HEK293 (cell line): ENCODE measurements around the gene CXADR.

Source experiments
- PRDM1 ChIP-seq: fragments of 450-650 bp; formaldehyde crosslinking; IDR thresholded peaks from 2 replicates; pipeline ENCODE4; 2016; ENCODE audit warnings: missing biosample characterization, missing genetic modification characterization
- ZNF140 ChIP-seq: fragments of 450-650 bp; formaldehyde crosslinking; IDR thresholded peaks from 2 replicates; pipeline ENCODE4 v1.5.1; 2016; ENCODE audit warnings: missing biosample characterization, missing genetic modification characterization
- ZNF155 ChIP-seq: fragments of 450-650 bp; formaldehyde crosslinking; IDR thresholded peaks from 2 replicates; pipeline ENCODE4 v1.5.1; 2016; ENCODE audit warnings: missing biosample characterization, missing genetic modification characterization
- ZNF341 ChIP-seq: fragments of 450-650 bp; formaldehyde crosslinking; IDR thresholded peaks from 2 replicates; pipeline ENCODE4; 2016; ENCODE audit warnings: low read depth, missing biosample characterization, missing genetic modification characterization
- ZNF416 ChIP-seq: fragments of 450-650 bp; formaldehyde crosslinking; IDR thresholded peaks from 2 replicates; pipeline ENCODE4 v1.5.1; 2016; ENCODE audit warnings: missing biosample characterization, missing genetic modification characterization
- ZNF423 ChIP-seq: fragments of 450-650 bp; formaldehyde crosslinking; IDR thresholded peaks from 2 replicates; pipeline ENCODE4 v1.5.1; 2016; ENCODE audit warnings: missing biosample characterization, missing genetic modification characterization
- ZNF426 ChIP-seq: fragments of 450-650 bp; formaldehyde crosslinking; IDR thresholded peaks from 2 replicates; pipeline ENCODE4 v1.5.1; 2017; ENCODE audit warnings: missing biosample characterization, missing genetic modification characterization, mild to moderate bottlenecking, inconsistent platforms, moderate library complexity
- ZNF501 ChIP-seq: fragments of 450-650 bp; formaldehyde crosslinking; IDR thresholded peaks from 2 replicates; pipeline ENCODE4 v1.5.1; 2016; ENCODE audit warnings: missing biosample characterization, missing genetic modification characterization
- ZNF76 ChIP-seq: fragments of 450-650 bp; formaldehyde crosslinking; IDR thresholded peaks from 2 replicates; pipeline ENCODE4; 2016; ENCODE audit warnings: low read depth, missing biosample characterization, missing genetic modification characterization, borderline replicate concordance
- ZNF777 ChIP-seq: fragments of 450-650 bp; formaldehyde crosslinking; IDR thresholded peaks from 2 replicates; pipeline ENCODE4 v1.5.1; 2017; ENCODE audit warnings: missing biosample characterization, missing genetic modification characterization, borderline replicate concordance
- TF ChIP-seq, protein P1 (sequence below): fragments of 450-650 bp; formaldehyde crosslinking; IDR thresholded peaks from 2 replicates; pipeline ENCODE4 v1.5.1; 2016; ENCODE audit warnings: missing biosample characterization, missing genetic modification characterization
- TF ChIP-seq, protein P2 (sequence below): fragments of 450-650 bp; formaldehyde crosslinking; conservative IDR thresholded peaks from 2 replicates; pipeline ENCODE4 v1.5.1; 2016; ENCODE audit warnings: low read depth, missing biosample characterization, missing genetic modification characterization
- TF ChIP-seq, protein P3 (sequence below): fragments of 450-650 bp; formaldehyde crosslinking; IDR thresholded peaks from 2 replicates; pipeline ENCODE4 v1.5.1; 2016; ENCODE audit warnings: missing biosample characterization, missing genetic modification characterization, low read depth
- TF ChIP-seq, protein P4 (sequence below): fragments of 450-650 bp; formaldehyde crosslinking; IDR thresholded peaks from 2 replicates; pipeline ENCODE4 v1.5.1; 2016; ENCODE audit warnings: missing biosample characterization, missing genetic modification characterization

DNA sequence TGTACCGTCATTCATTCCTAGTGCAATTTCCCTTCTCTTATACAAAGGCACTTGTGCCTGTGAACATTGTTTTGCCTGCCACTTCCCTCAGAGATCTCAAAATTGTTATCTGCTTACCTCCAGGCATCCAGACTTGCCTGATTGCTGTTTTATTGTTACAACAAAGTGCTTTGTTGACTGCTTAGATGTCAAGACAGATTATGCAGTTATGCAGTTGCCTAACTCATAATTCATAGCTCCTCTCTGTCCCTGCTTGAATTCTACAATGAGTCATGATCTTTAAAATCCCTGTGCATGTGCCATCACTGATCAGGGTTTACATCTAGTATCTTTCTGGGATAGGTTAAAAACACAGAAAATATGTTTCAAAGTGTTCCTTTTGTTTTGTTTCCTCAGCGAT is 24.5 kb downstream of the CXADR start:
- TF ChIP-seq, protein P1, sequence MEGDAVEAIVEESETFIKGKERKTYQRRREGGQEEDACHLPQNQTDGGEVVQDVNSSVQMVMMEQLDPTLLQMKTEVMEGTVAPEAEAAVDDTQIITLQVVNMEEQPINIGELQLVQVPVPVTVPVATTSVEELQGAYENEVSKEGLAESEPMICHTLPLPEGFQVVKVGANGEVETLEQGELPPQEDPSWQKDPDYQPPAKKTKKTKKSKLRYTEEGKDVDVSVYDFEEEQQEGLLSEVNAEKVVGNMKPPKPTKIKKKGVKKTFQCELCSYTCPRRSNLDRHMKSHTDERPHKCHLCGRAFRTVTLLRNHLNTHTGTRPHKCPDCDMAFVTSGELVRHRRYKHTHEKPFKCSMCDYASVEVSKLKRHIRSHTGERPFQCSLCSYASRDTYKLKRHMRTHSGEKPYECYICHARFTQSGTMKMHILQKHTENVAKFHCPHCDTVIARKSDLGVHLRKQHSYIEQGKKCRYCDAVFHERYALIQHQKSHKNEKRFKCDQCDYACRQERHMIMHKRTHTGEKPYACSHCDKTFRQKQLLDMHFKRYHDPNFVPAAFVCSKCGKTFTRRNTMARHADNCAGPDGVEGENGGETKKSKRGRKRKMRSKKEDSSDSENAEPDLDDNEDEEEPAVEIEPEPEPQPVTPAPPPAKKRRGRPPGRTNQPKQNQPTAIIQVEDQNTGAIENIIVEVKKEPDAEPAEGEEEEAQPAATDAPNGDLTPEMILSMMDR (tag by site-specific recombination): no peak
- TF ChIP-seq, protein P2, sequence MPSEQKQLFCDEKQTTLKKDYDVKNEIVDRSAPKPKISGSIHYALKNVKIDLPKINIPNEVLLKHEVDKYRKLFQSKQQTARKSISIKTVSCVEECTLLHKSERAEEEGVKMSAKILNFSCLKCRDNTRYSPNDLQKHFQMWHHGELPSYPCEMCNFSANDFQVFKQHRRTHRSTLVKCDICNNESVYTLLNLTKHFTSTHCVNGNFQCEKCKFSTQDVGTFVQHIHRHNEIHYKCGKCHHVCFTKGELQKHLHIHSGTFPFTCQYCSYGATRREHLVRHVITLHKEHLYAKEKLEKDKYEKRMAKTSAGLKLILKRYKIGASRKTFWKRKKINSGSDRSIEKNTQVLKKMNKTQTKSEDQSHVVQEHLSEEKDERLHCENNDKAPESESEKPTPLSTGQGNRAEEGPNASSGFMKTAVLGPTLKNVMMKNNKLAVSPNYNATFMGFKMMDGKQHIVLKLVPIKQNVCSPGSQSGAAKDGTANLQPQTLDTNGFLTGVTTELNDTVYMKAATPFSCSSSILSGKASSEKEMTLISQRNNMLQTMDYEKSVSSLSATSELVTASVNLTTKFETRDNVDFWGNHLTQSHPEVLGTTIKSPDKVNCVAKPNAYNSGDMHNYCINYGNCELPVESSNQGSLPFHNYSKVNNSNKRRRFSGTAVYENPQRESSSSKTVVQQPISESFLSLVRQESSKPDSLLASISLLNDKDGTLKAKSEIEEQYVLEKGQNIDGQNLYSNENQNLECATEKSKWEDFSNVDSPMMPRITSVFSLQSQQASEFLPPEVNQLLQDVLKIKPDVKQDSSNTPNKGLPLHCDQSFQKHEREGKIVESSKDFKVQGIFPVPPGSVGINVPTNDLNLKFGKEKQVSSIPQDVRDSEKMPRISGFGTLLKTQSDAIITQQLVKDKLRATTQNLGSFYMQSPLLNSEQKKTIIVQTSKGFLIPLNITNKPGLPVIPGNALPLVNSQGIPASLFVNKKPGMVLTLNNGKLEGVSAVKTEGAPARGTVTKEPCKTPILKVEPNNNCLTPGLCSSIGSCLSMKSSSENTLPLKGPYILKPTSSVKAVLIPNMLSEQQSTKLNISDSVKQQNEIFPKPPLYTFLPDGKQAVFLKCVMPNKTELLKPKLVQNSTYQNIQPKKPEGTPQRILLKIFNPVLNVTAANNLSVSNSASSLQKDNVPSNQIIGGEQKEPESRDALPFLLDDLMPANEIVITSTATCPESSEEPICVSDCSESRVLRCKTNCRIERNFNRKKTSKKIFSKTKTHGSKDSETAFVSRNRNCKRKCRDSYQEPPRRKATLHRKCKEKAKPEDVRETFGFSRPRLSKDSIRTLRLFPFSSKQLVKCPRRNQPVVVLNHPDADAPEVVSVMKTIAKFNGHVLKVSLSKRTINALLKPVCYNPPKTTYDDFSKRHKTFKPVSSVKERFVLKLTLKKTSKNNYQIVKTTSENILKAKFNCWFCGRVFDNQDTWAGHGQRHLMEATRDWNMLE (tag by site-specific recombination): no peak
- TF ChIP-seq, protein P3, sequence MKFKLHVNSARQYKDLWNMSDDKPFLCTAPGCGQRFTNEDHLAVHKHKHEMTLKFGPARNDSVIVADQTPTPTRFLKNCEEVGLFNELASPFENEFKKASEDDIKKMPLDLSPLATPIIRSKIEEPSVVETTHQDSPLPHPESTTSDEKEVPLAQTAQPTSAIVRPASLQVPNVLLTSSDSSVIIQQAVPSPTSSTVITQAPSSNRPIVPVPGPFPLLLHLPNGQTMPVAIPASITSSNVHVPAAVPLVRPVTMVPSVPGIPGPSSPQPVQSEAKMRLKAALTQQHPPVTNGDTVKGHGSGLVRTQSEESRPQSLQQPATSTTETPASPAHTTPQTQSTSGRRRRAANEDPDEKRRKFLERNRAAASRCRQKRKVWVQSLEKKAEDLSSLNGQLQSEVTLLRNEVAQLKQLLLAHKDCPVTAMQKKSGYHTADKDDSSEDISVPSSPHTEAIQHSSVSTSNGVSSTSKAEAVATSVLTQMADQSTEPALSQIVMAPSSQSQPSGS: no peak
- no peak for TF ChIP-seq ZNF423 (tag by site-specific recombination)
- TF ChIP-seq, protein P4, sequence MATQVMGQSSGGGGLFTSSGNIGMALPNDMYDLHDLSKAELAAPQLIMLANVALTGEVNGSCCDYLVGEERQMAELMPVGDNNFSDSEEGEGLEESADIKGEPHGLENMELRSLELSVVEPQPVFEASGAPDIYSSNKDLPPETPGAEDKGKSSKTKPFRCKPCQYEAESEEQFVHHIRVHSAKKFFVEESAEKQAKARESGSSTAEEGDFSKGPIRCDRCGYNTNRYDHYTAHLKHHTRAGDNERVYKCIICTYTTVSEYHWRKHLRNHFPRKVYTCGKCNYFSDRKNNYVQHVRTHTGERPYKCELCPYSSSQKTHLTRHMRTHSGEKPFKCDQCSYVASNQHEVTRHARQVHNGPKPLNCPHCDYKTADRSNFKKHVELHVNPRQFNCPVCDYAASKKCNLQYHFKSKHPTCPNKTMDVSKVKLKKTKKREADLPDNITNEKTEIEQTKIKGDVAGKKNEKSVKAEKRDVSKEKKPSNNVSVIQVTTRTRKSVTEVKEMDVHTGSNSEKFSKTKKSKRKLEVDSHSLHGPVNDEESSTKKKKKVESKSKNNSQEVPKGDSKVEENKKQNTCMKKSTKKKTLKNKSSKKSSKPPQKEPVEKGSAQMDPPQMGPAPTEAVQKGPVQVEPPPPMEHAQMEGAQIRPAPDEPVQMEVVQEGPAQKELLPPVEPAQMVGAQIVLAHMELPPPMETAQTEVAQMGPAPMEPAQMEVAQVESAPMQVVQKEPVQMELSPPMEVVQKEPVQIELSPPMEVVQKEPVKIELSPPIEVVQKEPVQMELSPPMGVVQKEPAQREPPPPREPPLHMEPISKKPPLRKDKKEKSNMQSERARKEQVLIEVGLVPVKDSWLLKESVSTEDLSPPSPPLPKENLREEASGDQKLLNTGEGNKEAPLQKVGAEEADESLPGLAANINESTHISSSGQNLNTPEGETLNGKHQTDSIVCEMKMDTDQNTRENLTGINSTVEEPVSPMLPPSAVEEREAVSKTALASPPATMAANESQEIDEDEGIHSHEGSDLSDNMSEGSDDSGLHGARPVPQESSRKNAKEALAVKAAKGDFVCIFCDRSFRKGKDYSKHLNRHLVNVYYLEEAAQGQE (tag by site-specific recombination): no peak
- TF ChIP-seq PRDM1: no peak
- no peak for TF ChIP-seq ZNF341 (tag by site-specific recombination)
- no peak for TF ChIP-seq ZNF155
- TF ChIP-seq ZNF501 (tag by site-specific recombination): no peak
- no peak for TF ChIP-seq ZNF416 (tag by site-specific recombination)
- TF ChIP-seq ZNF76 (tag by site-specific recombination): no peak
- no peak for TF ChIP-seq ZNF140
- no peak for TF ChIP-seq ZNF426 (tag by site-specific recombination)
- no peak for TF ChIP-seq ZNF777 (tag by site-specific recombination)
